ENCODE measurements around the gene NELL2.
"Not testable (repeated sequence)": the region's sequence is repeated elsewhere in the genome, so short reads cannot be mapped to it uniquely, and the experiment has no call there.

NELL2 gene

DNA sequence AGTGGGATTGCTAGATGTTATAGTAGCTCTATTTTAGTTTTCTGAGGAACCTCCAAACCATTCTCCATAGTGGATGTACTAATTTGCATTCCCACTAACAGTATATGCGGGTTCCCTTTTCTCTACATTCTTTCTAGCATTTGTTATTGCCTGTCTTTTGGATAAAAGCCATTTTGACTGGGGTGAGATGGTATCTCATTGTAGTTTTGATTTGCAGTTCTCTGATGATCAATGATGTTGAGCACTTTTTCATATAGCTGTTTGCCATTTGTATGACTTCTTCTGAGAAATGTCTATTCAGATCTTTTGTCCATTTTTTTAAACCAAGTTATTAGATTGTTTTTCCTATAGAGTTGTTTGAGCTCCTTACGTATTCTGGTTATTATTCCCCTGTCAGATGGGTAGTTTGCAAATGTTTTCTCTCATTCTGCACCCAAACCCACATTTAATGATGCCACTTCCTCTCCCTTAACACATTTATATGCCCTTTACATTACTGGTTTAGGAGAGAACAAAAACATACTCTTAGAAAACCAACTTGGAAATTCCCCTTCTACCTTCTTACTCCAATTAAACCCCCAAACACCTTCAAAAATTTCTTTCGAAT is 48.2 kb downstream of the NELL2 start:
- Histone ChIP-seq H2BK5ac (ENCODE audit: low read length) (no peak overlapping the region), H3K23ac (ENCODE audit: low read depth, low read length, poor library complexity) (no peak overlapping the region), H3K79me1 (ENCODE audit: low read depth, low read length) (no peaks in the 10 kb centered on the region), H2BK15ac (ENCODE audit: low read length) (no peak overlapping the region), H3K14ac (ENCODE audit: low read length) (no peak overlapping the region), H3K36me3 (replicated peaks in 1 of 2; ENCODE audit: control insufficient read depth in 2 of 2, insufficient read depth in 2 of 2, low read length in 2 of 2) (no peaks in the 10 kb centered on the region), H3K4me2 (ENCODE audit: insufficient read depth, low read length, poor library complexity, severe bottlenecking) (no peak overlapping the region), H3K18ac (ENCODE audit: low read length) (no peak overlapping the region), H3K4me3 (ENCODE audit: low read length in 2 of 2) (no peak overlapping the region), H3K4me1 (ENCODE audit: control insufficient read depth in 2 of 2, insufficient read depth in 1 of 2, low read depth in 1 of 2, low read length in 2 of 2) (no peaks in the 10 kb centered on the region), H2BK12ac (ENCODE audit: low read length) (no peak overlapping the region), H3K27ac (replicated peaks; ENCODE audit: low read length) (no peak overlapping the region), H2BK120ac (ENCODE audit: low read depth, low read length) (no peak overlapping the region), H2AK5ac (ENCODE audit: low read depth, low read length) (no peak overlapping the region), H3K4ac (ENCODE audit: low read length) (no peak overlapping the region), H3K9me3 (replicated peaks in 1 of 2; ENCODE audit: control insufficient read depth in 2 of 2, insufficient read depth in 1 of 2, low read depth in 1 of 2, low read length in 2 of 2) (no peaks in the 10 kb centered on the region), H3K9ac (ENCODE audit: low read depth, low read length, poor library complexity) (no peak overlapping the region), H4K8ac (ENCODE audit: low read depth, low read length) (no peak overlapping the region), H4K91ac (ENCODE audit: low read depth, low read length, poor library complexity) (no peak overlapping the region), H3K27me3 (ENCODE audit: control insufficient read depth in 3 of 3, insufficient read depth in 3 of 3, low read depth in 1 of 3, low read length in 3 of 3) (no peaks in the 10 kb centered on the region), H2AFZ (ENCODE audit: low read length) (no peak overlapping the region)
- 100% methylated on average over 1 of the region's 3 CpGs for WGBS, 2 donors (ENCODE audit: extremely low coverage in 2 of 2, insufficient read length in 2 of 2, insufficient replicate concordance in 1 of 2)
- no peak for DNase-seq (ENCODE audit: low spot score)

DNA sequence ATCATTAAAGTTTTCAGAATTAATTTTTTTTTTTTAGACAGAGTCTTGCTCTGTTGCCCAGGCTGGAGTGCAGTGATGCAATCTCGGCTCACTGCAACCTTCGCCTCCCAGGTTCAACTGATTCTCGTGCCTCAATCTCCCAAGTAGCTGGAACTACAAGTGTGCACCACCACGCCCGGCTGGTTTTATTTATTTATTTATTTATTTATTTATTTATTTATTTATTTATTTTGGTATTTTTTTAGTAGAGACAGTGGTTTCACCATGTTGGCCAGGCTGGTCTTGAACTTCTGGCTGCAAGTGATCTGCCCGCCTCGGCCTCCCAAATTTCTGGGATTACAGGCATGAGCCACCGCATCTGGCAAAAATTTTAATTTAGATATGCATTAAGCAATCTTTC is 54.4 kb downstream of the NELL2 start:
- not testable (repeated sequence) for H3K4me3 ChIP-seq (ENCODE audit: low read length in 2 of 2); H4K8ac ChIP-seq (ENCODE audit: low read depth, low read length); H3K14ac ChIP-seq (ENCODE audit: low read length); H3K23ac ChIP-seq (ENCODE audit: low read depth, low read length, poor library complexity); H3K27me3 ChIP-seq (ENCODE audit: control insufficient read depth in 3 of 3, insufficient read depth in 3 of 3, low read depth in 1 of 3, low read length in 3 of 3); H4K91ac ChIP-seq (ENCODE audit: low read depth, low read length, poor library complexity); H2BK120ac ChIP-seq (ENCODE audit: low read depth, low read length); H2BK5ac ChIP-seq (ENCODE audit: low read length); H3K27ac ChIP-seq (replicated peaks; ENCODE audit: low read length); H2BK15ac ChIP-seq (ENCODE audit: low read length); H2AK5ac ChIP-seq (ENCODE audit: low read depth, low read length); H3K9ac ChIP-seq (ENCODE audit: low read depth, low read length, poor library complexity); H2AFZ ChIP-seq (ENCODE audit: low read length); H3K79me1 ChIP-seq (ENCODE audit: low read depth, low read length); H3K9me3 ChIP-seq (replicated peaks in 1 of 2; ENCODE audit: control insufficient read depth in 2 of 2, insufficient read depth in 1 of 2, low read depth in 1 of 2, low read length in 2 of 2); H3K18ac ChIP-seq (ENCODE audit: low read length); H3K4me1 ChIP-seq (ENCODE audit: control insufficient read depth in 2 of 2, insufficient read depth in 1 of 2, low read depth in 1 of 2, low read length in 2 of 2); H3K4me2 ChIP-seq (ENCODE audit: insufficient read depth, low read length, poor library complexity, severe bottlenecking); H3K36me3 ChIP-seq (replicated peaks in 1 of 2; ENCODE audit: control insufficient read depth in 2 of 2, insufficient read depth in 2 of 2, low read length in 2 of 2); H2BK12ac ChIP-seq (ENCODE audit: low read length); DNase-seq (ENCODE audit: low spot score); H3K4ac ChIP-seq (ENCODE audit: low read length)
- WGBS, 2 donors (ENCODE audit: extremely low coverage in 2 of 2, insufficient read length in 2 of 2, insufficient replicate concordance in 1 of 2) = no CpG with 5 or more reads among the region's 8 CpGs

- Histone ChIP-seq H3K9ac (ENCODE audit: low read depth, low read length, poor library complexity) (no peak overlapping the region), H3K18ac (ENCODE audit: low read length) (no peak overlapping the region), H4K8ac (ENCODE audit: low read depth, low read length) (no peak overlapping the region), H3K36me3 (replicated peaks in 1 of 2; ENCODE audit: control insufficient read depth in 2 of 2, insufficient read depth in 2 of 2, low read length in 2 of 2) (peaks cover 0 to 14% of the 10 kb centered on the region in 2 donors), H3K23ac (ENCODE audit: low read depth, low read length, poor library complexity) (no peak overlapping the region), H3K9me3 (replicated peaks in 1 of 2; ENCODE audit: control insufficient read depth in 2 of 2, insufficient read depth in 1 of 2, low read depth in 1 of 2, low read length in 2 of 2) (peaks cover 0 to 5% of the 10 kb centered on the region in 2 donors), H3K4me3 (ENCODE audit: low read length in 2 of 2) (no peak overlapping the region), H2BK15ac (ENCODE audit: low read length) (no peak overlapping the region), H2BK120ac (ENCODE audit: low read depth, low read length) (no peak overlapping the region), H3K27ac (replicated peaks; ENCODE audit: low read length) (no peak overlapping the region), H2BK5ac (ENCODE audit: low read length) (no peak overlapping the region), H3K4ac (ENCODE audit: low read length) (no peak overlapping the region), H2AFZ (ENCODE audit: low read length) (no peak overlapping the region), H3K27me3 (ENCODE audit: control insufficient read depth in 3 of 3, insufficient read depth in 3 of 3, low read depth in 1 of 3, low read length in 3 of 3) (no peaks in the 10 kb centered on the region), H3K4me1 (ENCODE audit: control insufficient read depth in 2 of 2, insufficient read depth in 1 of 2, low read depth in 1 of 2, low read length in 2 of 2) (peaks cover 0 to 2% of the 10 kb centered on the region in 2 donors), H2AK5ac (ENCODE audit: low read depth, low read length) (no peak overlapping the region), H2BK12ac (ENCODE audit: low read length) (no peak overlapping the region), H3K79me1 (ENCODE audit: low read depth, low read length) (no peaks in the 10 kb centered on the region), H4K91ac (ENCODE audit: low read depth, low read length, poor library complexity) (no peak overlapping the region), H3K4me2 (ENCODE audit: insufficient read depth, low read length, poor library complexity, severe bottlenecking) (no peak overlapping the region), H3K14ac (ENCODE audit: low read length) (no peak overlapping the region)
- no peak for DNase-seq (ENCODE audit: low spot score)
- 100% methylated on average over 2 of the region's 4 CpGs; no CpG with 5 or more reads in 1 of the 2 donors for WGBS, 2 donors (ENCODE audit: extremely low coverage in 2 of 2, insufficient read length in 2 of 2, insufficient replicate concordance in 1 of 2)
Measured at GRCh38 chr12:44819884-44820283, 56.2 kb downstream of the NELL2 start.

DNA sequence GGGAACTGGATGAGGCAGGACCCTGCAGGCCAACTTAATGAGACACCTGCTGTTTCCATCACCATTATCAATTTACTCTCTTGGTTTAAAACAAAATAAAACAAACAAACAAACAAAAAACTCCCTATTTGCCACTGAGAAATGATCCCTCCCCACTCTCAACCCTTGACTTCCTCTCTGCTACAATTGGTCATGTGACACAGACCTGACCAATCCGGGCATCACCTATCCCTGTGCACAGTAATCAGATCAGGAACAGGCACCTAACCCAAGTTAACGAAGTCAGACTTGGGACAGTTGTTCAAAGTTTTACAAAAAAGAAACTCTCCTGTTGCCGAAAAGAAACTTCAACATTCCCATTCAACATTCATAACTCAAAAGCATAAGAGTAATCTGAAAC is 58.4 kb downstream of the NELL2 start:
- Histone ChIP-seq H3K4me1 (ENCODE audit: control insufficient read depth in 2 of 2, insufficient read depth in 1 of 2, low read depth in 1 of 2, low read length in 2 of 2) (peaks cover 0 to 2% of the 10 kb centered on the region in 2 donors), H3K14ac (ENCODE audit: low read length) (no peak overlapping the region), H3K9me3 (replicated peaks in 1 of 2; ENCODE audit: control insufficient read depth in 2 of 2, insufficient read depth in 1 of 2, low read depth in 1 of 2, low read length in 2 of 2) (peaks cover 0 to 5% of the 10 kb centered on the region in 2 donors), H3K27ac (replicated peaks; ENCODE audit: low read length) (no peak overlapping the region), H3K18ac (ENCODE audit: low read length) (no peak overlapping the region), H4K91ac (ENCODE audit: low read depth, low read length, poor library complexity) (no peak overlapping the region), H4K8ac (ENCODE audit: low read depth, low read length) (no peak overlapping the region), H2AK5ac (ENCODE audit: low read depth, low read length) (no peak overlapping the region), H2AFZ (ENCODE audit: low read length) (no peak overlapping the region), H3K23ac (ENCODE audit: low read depth, low read length, poor library complexity) (no peak overlapping the region), H2BK15ac (ENCODE audit: low read length) (no peak overlapping the region), H3K9ac (ENCODE audit: low read depth, low read length, poor library complexity) (no peak overlapping the region), H3K27me3 (ENCODE audit: control insufficient read depth in 3 of 3, insufficient read depth in 3 of 3, low read depth in 1 of 3, low read length in 3 of 3) (no peaks in the 10 kb centered on the region), H3K4me2 (ENCODE audit: insufficient read depth, low read length, poor library complexity, severe bottlenecking) (no peak overlapping the region), H3K4me3 (ENCODE audit: low read length in 2 of 2) (no peak overlapping the region), H2BK5ac (ENCODE audit: low read length) (no peak overlapping the region), H2BK120ac (ENCODE audit: low read depth, low read length) (no peak overlapping the region), H3K79me1 (ENCODE audit: low read depth, low read length) (no peaks in the 10 kb centered on the region), H3K4ac (ENCODE audit: low read length) (no peak overlapping the region), H3K36me3 (replicated peaks in 1 of 2; ENCODE audit: control insufficient read depth in 2 of 2, insufficient read depth in 2 of 2, low read length in 2 of 2) (peaks cover 5 to 35% of the 10 kb centered on the region in 2 donors), H2BK12ac (ENCODE audit: low read length) (no peak overlapping the region)
- no peak for DNase-seq (ENCODE audit: low spot score)
- WGBS, 2 donors (ENCODE audit: extremely low coverage in 2 of 2, insufficient read length in 2 of 2, insufficient replicate concordance in 1 of 2) = no CpG with 5 or more reads among the region's 3 CpGs
